Left lung (tissue), 10 donors: ENCODE measurements around the gene ANKRD13A. TPM values are rescaled to one million over a fixed set of nuclear protein-coding genes. Genes with fewer than 3 reads are reported as not detected.
"Not testable (repeated sequence)": the region's sequence is repeated elsewhere in the genome, so short reads cannot be mapped to it uniquely, and the experiment has no call there.

ENCODE experiments used
- ATAC-seq: fragments of 200-7000 bp; cut with Tn5 transposase; one replicate; pipeline ENCODE4 v1.9.1; 2020; ENCODE audit warnings: moderate library complexity
- DNase-seq, 4 donors: peaks; one replicate each; pipeline ENCODE4 v3.0.0-alpha.2; 2013 to 2020
- H3K27ac ChIP-seq, 2 donors: fragments of 200-600 bp; sonication (generic) in 1 of 2; one replicate each; pipeline versions ENCODE4 v1.5.0 to v1.8.0; 2020 to 2021
- H3K27me3 ChIP-seq, 2 donors: fragments of 200-600 bp; sonication (generic) in 1 of 2; one replicate each; pipeline versions ENCODE4 v1.5.0 to v1.8.0; 2020 to 2021
- H3K36me3 ChIP-seq, 2 donors: fragments of 200-600 bp; sonication (generic) in 1 of 2; one replicate each; pipeline versions ENCODE4 v1.5.0 to v1.8.0; 2020 to 2021
- H3K4me1 ChIP-seq, 2 donors: fragments of 200-600 bp; one replicate each; pipeline ENCODE4 v1.8.0; 2021
- H3K4me3 ChIP-seq, 2 donors: fragments of 200-600 bp; sonication (generic) in 1 of 2; one replicate each; pipeline versions ENCODE4 v1.5.0 to v1.8.0; 2020 to 2021; ENCODE audit warnings: mild to moderate bottlenecking in 1 of 2
- H3K9me3 ChIP-seq, 2 donors: fragments of 200-600 bp; sonication (generic) in 1 of 2; one replicate each; pipeline versions ENCODE4 v1.5.0 to v1.8.0; 2020 to 2021
- intact Hi-C, 2 donors: fragments of 100-400 bp; cut with DNase I; formaldehyde crosslinking; loops; one replicate each; pipeline versions ENCODE4 v1.11.2 to v1.14.2; 2022
- polyA plus RNA-seq, 6 donors: library from polyadenylated mRNA; unstranded; fragments of 120-200 nt; gene quantifications; one replicate each; pipeline ENCODE4 v1.2.1, GENCODE V29; 2013; ENCODE audit not compliant: insufficient read length in 6 of 6
- total RNA-seq, 2 donors: library from RNA; stranded (reverse); fragmentation: NEBNext Ultra II Directional; extraction: Animal tissue kit (Norgen Biotek cat#: 25700); gene quantifications; one replicate each; pipeline ENCODE4 v1.2.1, GENCODE V29; 2021
- TF ChIP-seq, protein P1 (sequence below), 2 donors: fragments of 200-600 bp; sonication (generic) in 1 of 2; IDR thresholded peaks; one replicate each; pipeline versions ENCODE4 v1.5.0 to v1.8.0; 2021; ENCODE audit warnings: antibody characterized with exemption in 2 of 2
- donor health status: DM: no; HTN: yes; CAD: no.
- donor health status: DM: no; HTN: no; CAD: no.

The ANKRD13A gene
- total and polyA plus RNA-seq, 8 donors = 38.3 to 69.9 (median 43.3) TPM

DNA sequence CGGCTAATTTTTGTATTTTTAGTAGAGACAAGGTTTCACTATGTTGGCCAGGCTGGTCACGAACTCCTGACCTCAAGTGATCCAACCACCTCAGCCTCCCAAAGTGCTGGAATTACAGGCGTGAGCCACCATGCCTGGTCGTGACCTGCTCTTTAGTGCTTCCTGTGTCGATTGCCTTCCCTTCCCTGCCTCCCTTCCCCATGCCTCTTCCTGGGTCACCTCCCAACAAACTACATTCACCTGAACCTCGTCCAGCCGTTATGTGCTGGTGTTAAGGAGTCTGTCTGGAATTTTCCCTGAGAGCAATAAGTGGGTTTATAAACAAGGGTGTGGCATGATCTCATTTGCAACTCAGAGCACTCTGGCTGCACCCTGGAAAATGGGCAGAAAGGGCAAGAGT is 81.2 kb downstream of the ANKRD13A start:
- peaks cover 2 to 12% of the 10 kb centered on the region in 2 donors for H3K4me1 ChIP-seq
- no peaks in the 10 kb centered on the region for H3K9me3 ChIP-seq
- peak; percentile 68 for ATAC-seq
- TF ChIP-seq, protein P1, sequence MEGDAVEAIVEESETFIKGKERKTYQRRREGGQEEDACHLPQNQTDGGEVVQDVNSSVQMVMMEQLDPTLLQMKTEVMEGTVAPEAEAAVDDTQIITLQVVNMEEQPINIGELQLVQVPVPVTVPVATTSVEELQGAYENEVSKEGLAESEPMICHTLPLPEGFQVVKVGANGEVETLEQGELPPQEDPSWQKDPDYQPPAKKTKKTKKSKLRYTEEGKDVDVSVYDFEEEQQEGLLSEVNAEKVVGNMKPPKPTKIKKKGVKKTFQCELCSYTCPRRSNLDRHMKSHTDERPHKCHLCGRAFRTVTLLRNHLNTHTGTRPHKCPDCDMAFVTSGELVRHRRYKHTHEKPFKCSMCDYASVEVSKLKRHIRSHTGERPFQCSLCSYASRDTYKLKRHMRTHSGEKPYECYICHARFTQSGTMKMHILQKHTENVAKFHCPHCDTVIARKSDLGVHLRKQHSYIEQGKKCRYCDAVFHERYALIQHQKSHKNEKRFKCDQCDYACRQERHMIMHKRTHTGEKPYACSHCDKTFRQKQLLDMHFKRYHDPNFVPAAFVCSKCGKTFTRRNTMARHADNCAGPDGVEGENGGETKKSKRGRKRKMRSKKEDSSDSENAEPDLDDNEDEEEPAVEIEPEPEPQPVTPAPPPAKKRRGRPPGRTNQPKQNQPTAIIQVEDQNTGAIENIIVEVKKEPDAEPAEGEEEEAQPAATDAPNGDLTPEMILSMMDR (IDR thresholded peaks at IDR 0.05) = no peak
- no peaks in the 10 kb centered on the region for H3K27me3 ChIP-seq
- intact Hi-C loops = no loop called here
- DNase-seq = peak in 1 of 4 donors; percentile 39
- H3K36me3 ChIP-seq = no peaks in the 10 kb centered on the region
- peak overlapping the region; percentile 57 to 76 for H3K27ac ChIP-seq
- H3K4me3 ChIP-seq = no peak overlapping the region

DNA sequence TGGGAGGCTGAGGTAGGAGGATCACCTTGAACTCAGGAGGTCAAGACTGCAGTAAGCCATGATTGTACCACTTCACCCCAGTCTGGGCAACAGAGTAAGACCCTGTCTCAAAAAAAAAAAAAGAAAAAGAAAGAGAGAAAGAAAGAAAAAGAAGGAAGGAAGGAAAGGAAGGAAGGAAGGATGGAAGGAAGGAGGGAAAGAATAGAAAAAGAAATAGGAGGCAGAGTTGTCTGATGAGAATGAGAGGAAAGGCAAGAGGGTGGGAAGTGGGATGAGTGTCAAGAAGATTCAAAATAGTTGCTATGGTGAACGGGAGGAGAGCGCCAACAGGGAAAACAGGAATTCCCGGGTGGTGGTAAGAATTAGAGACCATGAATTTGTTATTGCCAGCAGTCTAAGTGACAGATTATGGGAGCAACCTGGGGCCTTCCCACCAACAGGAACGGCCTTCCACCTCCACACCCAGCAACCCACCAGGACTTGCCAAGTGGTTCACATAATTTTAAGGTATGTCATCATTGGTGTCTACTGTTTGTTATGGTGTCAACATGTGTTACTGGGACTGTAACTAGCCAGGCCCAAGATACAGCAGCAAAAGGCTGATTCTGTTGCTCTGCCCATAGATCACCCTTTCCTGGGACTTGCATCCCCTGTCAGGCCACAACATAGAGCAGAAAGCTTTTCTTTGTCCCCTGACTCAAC is 85.2 kb downstream of the ANKRD13A start:
- intact Hi-C loops = no loop called here

DNA sequence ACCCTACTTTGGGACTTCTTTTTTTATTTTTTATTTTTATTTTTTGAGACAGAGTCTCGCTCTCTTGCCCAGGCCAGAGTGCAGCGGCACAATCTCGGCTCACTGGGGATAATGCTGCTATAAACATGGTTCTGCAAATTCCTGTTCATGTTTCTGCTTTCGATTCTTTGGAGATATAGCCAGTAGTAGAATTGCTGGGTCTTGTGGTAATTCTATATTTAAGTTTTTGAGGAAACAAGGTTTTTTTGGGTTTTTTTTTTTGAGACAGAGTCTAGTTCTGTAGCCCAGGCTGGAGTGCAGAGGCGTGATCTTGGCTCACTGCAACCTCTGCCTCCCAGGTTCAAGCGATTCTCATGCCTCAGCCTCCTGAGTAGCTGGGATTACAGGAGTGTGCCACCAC is 89.0 kb downstream of the ANKRD13A start:
- H3K27me3 ChIP-seq, H3K9me3 ChIP-seq, intact Hi-C loops, DNase-seq, H3K4me1 ChIP-seq, H3K36me3 ChIP-seq, H3K4me3 ChIP-seq: not testable (repeated sequence)
- peak overlapping the region; percentile 19 to 34 for H3K27ac ChIP-seq
- ATAC-seq = peak; percentile 23

More for the DNA sequence above, 85.2 kb downstream of the ANKRD13A start:
- peaks cover 0 to 11% of the 10 kb centered on the region in 2 donors for H3K4me1 ChIP-seq
- no peaks in the 10 kb centered on the region for H3K36me3 ChIP-seq
- H3K9me3 ChIP-seq = no peaks in the 10 kb centered on the region
- no peak overlapping the region for H3K4me3 ChIP-seq
- ATAC-seq = no peak
- no peak for DNase-seq
- H3K27me3 ChIP-seq = no peaks in the 10 kb centered on the region
- no peak overlapping the region for H3K27ac ChIP-seq
- TF ChIP-seq, protein P1 (IDR thresholded peaks at IDR 0.05) = no peak

DNA sequence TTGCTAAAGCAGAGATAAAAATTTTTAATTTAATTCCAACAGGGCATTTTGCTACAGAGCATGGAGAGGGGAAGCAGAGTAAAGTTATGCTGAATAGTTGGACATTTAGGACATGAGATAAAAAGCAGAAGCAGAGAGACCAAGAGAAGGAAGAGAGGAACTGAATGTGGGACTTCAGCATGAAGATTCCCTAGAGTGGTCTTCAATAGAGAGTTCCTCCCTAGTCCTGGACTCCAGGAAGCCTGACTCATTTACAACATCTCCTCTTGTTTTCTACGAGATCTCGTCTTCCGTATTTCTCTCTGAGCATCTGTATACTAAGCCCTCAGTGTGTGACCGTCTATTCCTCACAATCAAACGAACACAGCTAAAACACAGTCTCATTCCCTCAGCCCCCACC is 89.7 kb downstream of the ANKRD13A start:
- peak; percentile 65 for ATAC-seq
- peak overlapping the region; percentile 19 to 34 for H3K27ac ChIP-seq
- intact Hi-C loops = no loop called here
- H3K4me1 ChIP-seq = no peaks in the 10 kb centered on the region
- no peaks in the 10 kb centered on the region for H3K27me3 ChIP-seq
- H3K9me3 ChIP-seq = no peaks in the 10 kb centered on the region
- TF ChIP-seq, protein P1 (IDR thresholded peaks at IDR 0.05) = no peak
- no peak for DNase-seq
- no peak overlapping the region for H3K4me3 ChIP-seq
- no peaks in the 10 kb centered on the region for H3K36me3 ChIP-seq

Other genes with a start within 250 kb of the ANKRD13A start
- 1 to 10 TPM; 2.2 to 3.2 TPM for gene TRPV4, start 166.0 kb upstream of the ANKRD13A start, total RNA-seq
- 1 to 10 TPM; 2.7 to 3.7 (median 3.3) TPM for gene TRPV4, start 166.0 kb upstream of the ANKRD13A start, polyA plus RNA-seq
- gene GLTP, start 118.9 kb upstream of the ANKRD13A start, total RNA-seq = 10 to 100 TPM; 37.1 to 43.3 TPM
- gene GLTP, start 118.9 kb upstream of the ANKRD13A start, polyA plus RNA-seq = 10 to 100 TPM; 30.1 to 33.3 (median 31.2) TPM
- 10 to 100 TPM; 15.4 to 15.6 TPM for gene TCHP, start 99.2 kb upstream of the ANKRD13A start, total RNA-seq
- gene TCHP, start 99.2 kb upstream of the ANKRD13A start, polyA plus RNA-seq = 10 to 100 TPM; 22.7 to 27.3 (median 25.2) TPM
- gene GIT2, start 3.1 kb upstream of the ANKRD13A start, total RNA-seq = 10 to 100 TPM; 42.7 to 72.7 TPM
- 10 to 100 TPM; 49.6 to 60.3 (median 56.2) TPM for gene GIT2, start 3.1 kb upstream of the ANKRD13A start, polyA plus RNA-seq
- 10 to 100 TPM; 13.9 to 25.1 TPM for gene C12orf76, start 49.1 kb downstream of the ANKRD13A start, total RNA-seq
- gene C12orf76, start 49.1 kb downstream of the ANKRD13A start, polyA plus RNA-seq = 10 to 100 TPM; 30.5 to 36.6 (median 34.7) TPM
- 10 to 100 TPM; 11.0 to 13.2 TPM for gene IFT81, start 124.9 kb downstream of the ANKRD13A start, total RNA-seq
- gene IFT81, start 124.9 kb downstream of the ANKRD13A start, polyA plus RNA-seq = 10 to 100 TPM; 37.6 to 47.6 (median 42.0) TPM